Measurements from ENCODE around the gene TLL2.

TLL2 gene

GRCh38 chr10:96457341-96457740 is 56.4 kb downstream of the TLL2 start:
- in situ Hi-C loops (cut with MboI; ENCODE audit: low pct_unique_long_range_greater_than_20kb, low sequenced_read_pairs, unreplicated experiment) = no loop called here
- DNase-seq (ENCODE audit: low spot score) = no peak
- no peak for TF ChIP-seq CTCF (IDR thresholded peaks at IDR 0.05; ENCODE audit: extremely low read depth, insufficient read depth, missing control alignments)

- in situ Hi-C loops (cut with MboI; ENCODE audit: low pct_unique_long_range_greater_than_20kb, low sequenced_read_pairs, unreplicated experiment) = no loop called here
- DNase-seq (ENCODE audit: low spot score) = no peak
- no peak for TF ChIP-seq CTCF (IDR thresholded peaks at IDR 0.05; ENCODE audit: extremely low read depth, insufficient read depth, missing control alignments)
These were observed 57.4 kb downstream of the TLL2 start for GRCh38 chr10:96456296-96456840.

GRCh38 chr10:96453856-96454583 is 59.7 kb downstream of the TLL2 start:
- no peak for TF ChIP-seq CTCF (IDR thresholded peaks at IDR 0.05; ENCODE audit: extremely low read depth, insufficient read depth, missing control alignments)
- in situ Hi-C loops (cut with MboI; ENCODE audit: low pct_unique_long_range_greater_than_20kb, low sequenced_read_pairs, unreplicated experiment) = no loop called here
- DNase-seq (ENCODE audit: low spot score) = no peak

- no peak for TF ChIP-seq CTCF (IDR thresholded peaks at IDR 0.05; ENCODE audit: extremely low read depth, insufficient read depth, missing control alignments)
- in situ Hi-C loops (cut with MboI; ENCODE audit: low pct_unique_long_range_greater_than_20kb, low sequenced_read_pairs, unreplicated experiment) = no loop called here
These were observed 61.1 kb downstream of the TLL2 start for GRCh38 chr10:96452494-96453153.

GRCh38 chr10:96450529-96451207 is 63.1 kb downstream of the TLL2 start:
- no peak for TF ChIP-seq CTCF (IDR thresholded peaks at IDR 0.05; ENCODE audit: extremely low read depth, insufficient read depth, missing control alignments)
- in situ Hi-C loops (cut with MboI; ENCODE audit: low pct_unique_long_range_greater_than_20kb, low sequenced_read_pairs, unreplicated experiment) = no loop called here

More at GRCh38 chr10:96452494-96453153, 61.1 kb downstream of the TLL2 start:
- DNase-seq (ENCODE audit: low spot score) = no peak

GRCh38 chr10:96448558-96448957 is 65.2 kb downstream of the TLL2 start:
- in situ Hi-C loops (cut with MboI; ENCODE audit: low pct_unique_long_range_greater_than_20kb, low sequenced_read_pairs, unreplicated experiment) = no loop called here

More at GRCh38 chr10:96450529-96451207, 63.1 kb downstream of the TLL2 start:
- DNase-seq (ENCODE audit: low spot score) = no peak

More at GRCh38 chr10:96448558-96448957, 65.2 kb downstream of the TLL2 start:
- no peak for DNase-seq (ENCODE audit: low spot score)
- TF ChIP-seq CTCF (IDR thresholded peaks at IDR 0.05; ENCODE audit: extremely low read depth, insufficient read depth, missing control alignments) = no peak
